HG03378 (cell line): ENCODE data around the gene ALDH18A1.
"Not testable (repeated sequence)": the region's sequence is repeated elsewhere in the genome, so short reads cannot be mapped to it uniquely, and the experiment has no call there.

Experiments
- ATAC-seq: cut with Tn5 transposase; IDR thresholded peaks from one replicate; pipeline ENCODE4 v1.9.1; 2021; ENCODE audit warnings: mild to moderate bottlenecking, moderate library complexity; ENCODE audit not compliant: unreplicated experiment

ALDH18A1 gene

GRCh38 chr10:95656291-95657164 lies at the start of gene ALDH18A1:
ALDH18A1 (minus strand) TSS chr10:95656711; CDS start chr10:95653377, 3,334 bp downstream.
- ATAC-seq = peak; percentile 81

GRCh38 chr10:95698415-95698814 lies 41.9 kb upstream of the ALDH18A1 start:
- no peak for ATAC-seq

- no peak for ATAC-seq
Observed at GRCh38 chr10:95697429-95697828, 40.9 kb upstream of the ALDH18A1 start.

- no peak for ATAC-seq
Observed at GRCh38 chr10:95694665-95695064, 38.2 kb upstream of the ALDH18A1 start.

- peak; percentile 99 for ATAC-seq
Observed at GRCh38 chr10:95693668-95694534, 37.4 kb upstream of the ALDH18A1 start, which contains the start of gene TCTN3. TCTN3 (minus strand) TSS chr10:95693927; CDS start chr10:95693899, 28 bp downstream.

- ATAC-seq = no peak
Observed at GRCh38 chr10:95693071-95693667, 36.7 kb upstream of the ALDH18A1 start.

- ATAC-seq = no peak
Observed at GRCh38 chr10:95691281-95691680, 34.8 kb upstream of the ALDH18A1 start.

GRCh38 chr10:95688648-95689047 lies 32.1 kb upstream of the ALDH18A1 start:
- no peak for ATAC-seq

- no peak for ATAC-seq
Observed at GRCh38 chr10:95683966-95684365, 27.5 kb upstream of the ALDH18A1 start.

- ATAC-seq = no peak
Observed at GRCh38 chr10:95675403-95676116, 19.0 kb upstream of the ALDH18A1 start.

- ATAC-seq = no peak
Observed at GRCh38 chr10:95674643-95675042, 18.1 kb upstream of the ALDH18A1 start.

GRCh38 chr10:95672641-95673040 lies 16.1 kb upstream of the ALDH18A1 start:
- ATAC-seq = not testable (repeated sequence)

- no peak for ATAC-seq
Observed at GRCh38 chr10:95664543-95664942, 8.0 kb upstream of the ALDH18A1 start.

GRCh38 chr10:95663496-95663895 lies 7.0 kb upstream of the ALDH18A1 start:
- ATAC-seq = no peak

GRCh38 chr10:95661818-95662217 lies 5.3 kb upstream of the ALDH18A1 start:
- no peak for ATAC-seq

GRCh38 chr10:95660283-95660682 lies 3.8 kb upstream of the ALDH18A1 start:
- ATAC-seq = no peak

- no peak for ATAC-seq
Observed at GRCh38 chr10:95657250-95657649, 739 bp upstream of the ALDH18A1 start.

GRCh38 chr10:95655571-95656290 lies 780 bp downstream of the ALDH18A1 start:
- ATAC-seq = peak; percentile 1

- no peak for ATAC-seq
Observed at GRCh38 chr10:95653895-95654294, 2.6 kb downstream of the ALDH18A1 start.
